Stimulated activated CD8-positive, alpha-beta memory T cell treated with anti-CD3 and anti-CD28 coated beads, Interleukin-7, amount 100 ng/mL, for 48 hours (primary cell): ENCODE data around the gene RELN.
"Not testable (repeated sequence)": the region's sequence is repeated elsewhere in the genome, so short reads cannot be mapped to it uniquely, and the experiment has no call there.

Experiments
- DNase-seq, 2 donors: peaks; one replicate each; pipeline ENCODE4 v3.0.0-alpha.2; 2020; ENCODE audit warnings: low read depth in 1 of 2; ENCODE audit errors: extremely low read depth in 1 of 2

RELN gene

DNA sequence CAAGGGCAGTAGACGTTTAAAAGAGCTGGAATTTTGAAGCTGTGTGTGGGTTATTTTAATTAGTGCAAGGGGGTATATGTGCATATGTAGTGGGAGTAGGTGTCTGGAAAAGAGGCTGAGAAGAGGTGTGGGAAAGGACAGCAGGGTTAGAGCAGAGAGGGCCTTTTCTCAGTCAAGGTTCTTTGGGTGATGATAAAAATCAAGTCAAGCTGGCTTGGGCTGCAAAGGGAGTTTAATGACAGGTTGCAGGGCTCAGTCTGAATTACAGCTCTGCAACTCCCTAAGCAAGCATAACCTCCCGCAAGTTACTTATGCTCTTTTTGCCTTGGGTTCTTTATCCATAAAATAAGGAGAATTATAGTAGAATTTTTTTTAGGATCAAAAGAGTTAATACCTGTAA, 83.5 kb downstream of the RELN start:
- no peak for DNase-seq

DNA sequence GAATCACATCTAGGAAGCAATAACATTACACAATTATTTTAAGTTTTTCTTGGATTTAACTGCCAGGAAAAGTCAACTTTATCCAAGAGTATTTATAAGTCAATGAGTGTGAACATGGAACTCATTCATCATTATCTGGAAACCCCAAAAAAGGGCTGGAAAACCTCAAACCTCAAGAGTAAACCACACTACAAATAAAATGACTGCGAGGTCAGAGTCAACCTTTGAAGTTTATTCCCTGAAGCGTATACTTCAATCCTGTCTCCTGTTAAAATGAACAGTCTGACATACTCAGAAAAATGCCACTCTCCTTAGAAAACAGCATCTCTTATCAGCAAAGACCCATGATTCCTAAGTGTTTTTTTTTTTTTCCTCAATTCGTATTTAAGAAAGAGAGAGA, 86.5 kb downstream of the RELN start:
- no peak for DNase-seq

DNA sequence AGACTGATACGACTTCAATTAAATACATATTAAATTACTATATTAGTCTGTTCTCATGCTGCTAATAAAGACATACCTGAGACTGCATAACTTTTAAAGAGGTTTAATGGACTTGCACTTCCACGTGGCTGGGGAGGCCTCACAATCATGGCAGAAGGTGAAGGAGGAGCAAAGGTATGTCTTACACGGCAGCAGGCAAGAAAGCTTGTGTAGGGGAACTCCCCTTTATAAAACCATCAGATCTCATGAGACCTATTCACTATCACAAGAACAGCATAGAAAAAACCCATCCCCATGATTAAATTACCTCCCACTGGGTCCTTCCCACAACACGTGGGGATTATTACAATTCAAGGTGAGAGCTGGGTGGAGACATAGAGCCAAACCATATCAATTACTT, 92.6 kb downstream of the RELN start:
- not testable (repeated sequence) for DNase-seq

DNA sequence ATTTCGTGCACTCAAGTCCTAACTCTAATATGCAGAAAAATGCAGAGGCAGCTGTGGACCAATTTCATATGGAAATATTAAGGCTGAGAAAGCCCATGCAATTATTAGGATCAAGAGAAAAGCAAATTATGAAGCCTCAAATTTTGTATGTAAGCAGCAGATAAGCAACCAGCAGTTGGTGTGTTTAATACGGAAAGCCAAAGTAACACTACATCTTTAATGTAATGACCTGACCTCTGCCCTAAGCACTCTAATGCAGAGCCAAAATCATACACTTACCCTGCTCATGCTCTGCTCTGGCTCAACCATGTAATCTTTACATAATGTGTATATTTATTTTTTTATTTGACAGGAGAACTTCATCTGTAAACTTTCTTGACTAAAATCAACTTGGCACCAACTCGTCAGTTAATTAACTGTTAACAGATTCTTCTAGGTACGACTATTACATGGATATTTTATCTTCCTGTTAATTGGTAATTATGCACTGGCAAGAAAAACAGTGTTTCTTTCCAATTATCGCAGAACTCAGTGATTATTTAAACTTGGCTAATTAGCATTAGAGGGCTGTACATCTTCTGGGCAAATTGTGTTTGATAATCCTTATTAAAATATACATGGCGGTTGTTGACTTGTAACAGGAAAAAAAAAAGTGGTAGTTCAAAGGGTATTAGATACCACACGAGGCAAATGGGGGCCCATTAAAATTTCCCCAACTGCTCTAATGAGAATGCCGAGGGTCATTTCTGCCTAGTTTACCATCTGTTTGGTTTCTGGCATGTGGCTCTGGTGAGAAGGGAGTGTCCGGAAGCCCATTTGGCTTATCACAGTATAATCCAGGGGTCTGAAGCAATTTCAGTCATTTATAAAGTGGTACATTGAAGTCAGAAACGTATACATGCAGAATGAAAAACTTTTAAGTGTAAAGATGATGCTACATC, 94.5 kb downstream of the RELN start:
- DNase-seq, result no peak

- no peak for DNase-seq
Observed at GRCh38 chr7:103893350-103893749, 96.1 kb downstream of the RELN start.

DNA sequence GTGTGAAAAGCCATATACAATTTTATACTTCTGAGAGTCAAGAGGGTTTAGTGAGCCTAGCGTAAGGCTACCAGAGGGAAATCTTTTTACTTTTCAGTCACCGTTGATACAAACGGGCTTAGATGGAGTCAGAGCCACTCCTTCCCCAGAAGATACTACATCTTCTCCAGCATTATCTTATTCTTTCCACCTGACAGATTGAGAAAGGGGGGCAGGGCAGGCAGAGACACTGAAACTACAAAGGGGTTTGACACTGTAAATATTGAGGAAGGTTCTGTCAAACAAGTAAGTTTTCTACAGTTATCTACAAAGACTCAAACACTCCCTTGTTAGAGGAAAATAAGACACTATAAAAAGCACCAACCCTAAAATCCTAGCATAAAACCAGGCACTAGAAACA, 100.0 kb downstream of the RELN start:
- DNase-seq, result no peak

DNA sequence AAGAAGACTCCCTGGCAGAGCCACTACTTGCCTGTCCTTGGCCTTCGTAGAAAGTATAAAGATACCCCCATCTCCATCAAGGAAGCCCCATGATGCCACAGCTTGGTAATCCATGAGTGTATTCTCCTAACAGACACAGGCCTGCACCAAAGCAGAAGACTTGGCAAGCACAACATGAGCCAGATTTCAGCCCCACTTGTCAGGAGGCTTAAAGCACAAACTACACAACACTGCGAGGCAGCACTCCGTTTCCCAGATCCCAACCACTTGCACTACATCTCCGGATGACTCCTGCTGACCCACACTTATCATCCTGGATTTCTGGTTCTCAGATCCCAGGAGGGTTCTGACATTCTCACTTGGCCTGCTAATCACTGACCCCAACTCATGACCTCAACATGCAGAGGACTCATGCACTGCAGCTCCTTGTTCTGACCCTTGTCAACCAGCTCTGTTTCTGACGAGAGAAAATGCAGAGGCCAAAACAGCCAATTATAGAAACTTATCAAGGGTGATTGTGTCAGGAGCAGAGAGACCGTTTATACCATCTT, 100.8 kb downstream of the RELN start:
- DNase-seq, result no peak

DNA sequence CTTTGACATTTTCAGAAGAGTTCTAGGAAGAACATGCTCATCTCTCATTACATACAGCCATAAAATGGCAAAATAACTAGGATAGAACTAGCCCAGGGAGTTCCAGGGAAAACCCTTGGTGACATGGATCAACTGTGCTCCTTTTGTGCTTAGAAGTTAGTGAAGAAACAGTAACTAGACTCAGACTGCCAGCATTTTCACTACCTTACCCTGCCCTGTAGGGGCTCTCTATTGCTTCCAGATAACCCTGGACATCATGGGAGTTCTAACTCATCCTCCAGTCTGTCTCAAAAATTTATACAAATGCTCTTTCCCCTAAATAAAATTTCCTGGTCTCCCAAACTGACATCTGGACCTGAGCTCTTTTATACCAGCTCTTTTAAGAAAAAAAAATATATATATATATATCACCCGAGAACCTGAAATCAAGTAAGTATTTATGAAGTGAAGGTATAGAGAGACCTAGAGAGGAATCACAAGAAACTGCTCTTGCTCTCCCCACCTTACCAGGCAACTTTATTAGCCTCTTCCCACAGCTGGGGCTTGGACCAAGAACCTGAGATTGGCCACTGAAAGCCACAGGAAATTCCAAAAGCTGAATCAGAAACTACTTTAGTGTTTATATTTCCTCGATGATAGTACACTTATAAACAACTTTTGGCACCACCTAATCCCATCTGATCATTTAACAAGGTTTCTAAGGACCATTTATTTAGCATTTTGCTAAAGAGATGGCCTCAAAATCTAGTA, 101.4 kb downstream of the RELN start:
- DNase-seq, result no peak

DNA sequence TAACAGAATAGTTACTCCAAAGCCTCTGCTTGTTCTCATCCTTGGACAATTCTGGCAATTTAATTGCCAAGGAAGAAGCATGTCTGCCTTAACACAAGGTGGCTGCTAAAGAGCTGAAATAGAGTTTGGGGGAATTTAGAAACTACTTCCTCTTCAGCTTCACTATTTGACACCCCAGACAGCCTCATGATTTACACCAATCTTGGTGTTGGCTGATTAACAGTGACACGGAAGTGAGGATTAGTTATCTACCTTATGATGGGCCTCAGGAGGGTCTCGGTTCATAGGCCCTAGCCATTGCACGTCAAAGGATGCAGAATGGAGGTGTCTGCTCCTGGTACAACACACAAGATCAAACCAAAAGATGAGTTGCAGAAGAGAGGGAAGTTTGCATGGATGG, 102.4 kb downstream of the RELN start:
- DNase-seq, result no peak

- no peak for DNase-seq
Observed at GRCh38 chr7:103879928-103880600, 109.4 kb downstream of the RELN start.

DNA sequence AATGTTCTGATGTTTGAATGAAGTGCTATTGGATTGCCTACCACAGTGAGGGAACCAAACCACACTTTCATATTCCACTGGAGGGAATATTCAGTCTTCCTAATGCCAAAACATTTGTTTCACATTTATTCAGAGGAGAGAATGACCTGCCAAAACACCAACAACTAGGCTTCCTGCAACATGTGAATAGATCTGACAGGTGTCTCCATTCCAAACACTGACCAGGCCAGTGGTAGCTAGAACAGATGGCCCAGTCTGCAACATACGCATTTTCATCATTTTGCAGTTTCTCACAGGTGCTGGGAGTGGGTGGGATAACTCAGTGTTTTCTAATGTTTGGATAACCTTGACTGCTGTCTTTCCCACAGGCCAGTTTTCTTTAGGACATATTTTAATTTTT, 110.0 kb downstream of the RELN start:
- DNase-seq, result no peak

DNA sequence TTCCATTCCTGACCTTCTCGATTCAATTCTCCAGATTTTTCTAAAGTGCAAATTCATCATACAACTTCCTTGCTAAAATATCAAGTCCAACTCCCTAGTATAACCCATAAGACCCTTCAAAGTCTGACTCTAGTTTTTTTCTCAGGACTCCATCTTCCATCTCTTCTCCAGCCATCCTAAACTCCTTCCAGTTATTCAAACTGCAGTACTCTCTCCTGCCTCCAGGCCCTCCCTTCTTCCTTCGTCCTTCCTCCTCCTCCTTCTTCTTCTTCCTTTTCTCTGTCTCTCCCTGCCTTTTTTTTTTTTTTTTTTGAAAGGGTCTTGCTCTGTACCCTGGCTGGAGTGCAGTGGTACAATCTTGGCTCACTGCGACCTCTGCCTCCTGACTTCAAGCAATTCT, 111.9 kb downstream of the RELN start:
- no peak for DNase-seq

GRCh38 chr7:103875718-103876117, 113.7 kb downstream of the RELN start:
- DNase-seq, result no peak

GRCh38 chr7:103871473-103871872, 118.0 kb downstream of the RELN start:
- no peak for DNase-seq

- DNase-seq, result no peak
Observed at GRCh38 chr7:103870664-103871063, 118.8 kb downstream of the RELN start.

DNA sequence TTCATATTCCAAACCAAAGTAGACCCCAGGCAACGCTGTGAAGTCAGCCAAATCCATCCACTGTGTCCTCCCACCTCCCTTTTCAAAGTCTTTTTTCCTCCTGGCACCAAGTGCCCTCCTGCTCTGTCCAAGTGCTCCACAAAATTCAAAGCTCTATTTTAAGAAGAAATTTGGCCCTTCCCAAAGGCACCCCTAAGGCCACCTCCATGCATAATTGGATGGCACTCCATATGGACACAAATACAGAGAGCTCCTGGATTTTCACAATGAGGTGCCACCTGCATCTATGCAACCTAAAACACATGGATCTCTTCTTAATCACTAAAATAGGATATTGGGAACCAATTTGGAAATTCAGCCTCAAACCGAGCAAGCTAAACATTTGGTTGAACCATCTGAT, 121.6 kb downstream of the RELN start:
- DNase-seq, result no peak

GRCh38 chr7:103866919-103867318, 122.5 kb downstream of the RELN start:
- no peak for DNase-seq

DNA sequence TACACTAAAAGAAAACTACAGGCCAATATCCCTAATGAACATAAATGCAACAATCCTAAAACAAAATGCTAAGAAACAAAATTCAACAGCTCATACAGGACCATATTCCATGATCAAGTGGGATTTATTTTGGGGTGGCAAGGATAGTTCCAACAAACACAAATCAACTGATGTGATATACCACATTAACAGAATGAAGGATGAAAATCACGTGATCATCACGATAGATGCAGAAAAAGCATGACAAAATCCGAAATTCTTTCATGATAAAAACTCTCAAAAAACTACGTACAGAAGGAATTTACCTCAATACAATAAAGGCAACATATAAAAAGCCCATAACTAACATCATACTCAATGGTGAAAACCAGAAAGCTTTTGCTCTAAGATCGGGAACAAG, 124.0 kb downstream of the RELN start:
- no peak for DNase-seq

DNA sequence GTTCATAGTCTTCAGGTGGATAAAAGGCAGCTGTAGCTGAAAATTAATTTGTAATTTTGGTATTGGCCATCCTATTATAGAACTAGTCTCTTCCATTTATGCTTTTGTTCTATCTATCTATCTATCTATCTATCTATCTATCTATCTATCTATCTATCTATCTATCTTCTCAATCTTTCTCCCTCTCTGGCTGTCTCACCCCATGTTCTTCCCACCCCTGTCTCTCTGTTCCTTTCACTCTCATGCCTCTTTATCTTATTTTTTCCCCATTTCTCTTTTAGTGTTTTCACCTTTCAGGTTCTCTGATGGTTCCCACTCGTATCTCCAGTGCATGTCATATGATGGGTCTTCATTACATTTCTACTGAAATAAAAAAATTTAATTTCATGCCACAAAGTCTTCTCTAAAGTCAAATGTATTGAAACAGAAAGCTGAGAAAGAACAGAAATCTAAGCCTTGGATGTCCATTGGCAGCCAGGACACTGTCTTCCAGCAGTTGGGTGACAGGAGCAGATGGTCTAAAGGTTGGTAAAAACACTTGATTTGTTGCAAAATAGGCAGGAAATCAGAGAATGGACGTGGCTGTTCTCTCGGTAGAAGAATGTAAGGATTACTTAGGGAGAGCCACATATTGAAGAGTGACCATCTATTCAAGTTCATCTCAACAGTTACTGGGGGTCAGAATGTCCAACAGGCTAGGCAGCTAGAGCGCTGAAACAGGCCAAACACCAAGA, 127.0 kb downstream of the RELN start:
- no peak for DNase-seq

- no peak for DNase-seq
Observed at GRCh38 chr7:103859709-103860108, 129.7 kb downstream of the RELN start.

- DNase-seq, result no peak
Observed at GRCh38 chr7:103857435-103857834, 132.0 kb downstream of the RELN start.
